GM19324 (cell line): ENCODE data around the gene TRIM66.

Experiments used
- ATAC-seq: cut with Tn5 transposase; IDR thresholded peaks from one replicate; pipeline ENCODE4 v1.9.1; 2021; ENCODE audit warnings: mild to moderate bottlenecking, moderate library complexity; ENCODE audit not compliant: unreplicated experiment, low FRiP score

The TRIM66 gene

GRCh38 chr11:8584082-8584481 is 98.4 kb downstream of the TRIM66 start:
- no peak for ATAC-seq

- no peak for ATAC-seq
Observed at GRCh38 chr11:8581300-8581699, 101.2 kb downstream of the TRIM66 start.

GRCh38 chr11:8577791-8578581 is 104.5 kb downstream of the TRIM66 start:
- ATAC-seq, result no peak

- no peak for ATAC-seq
Observed at GRCh38 chr11:8574798-8575197, 107.7 kb downstream of the TRIM66 start.

- no peak for ATAC-seq
Observed at GRCh38 chr11:8573777-8574176, 108.7 kb downstream of the TRIM66 start.

GRCh38 chr11:8567602-8568198 is 114.8 kb downstream of the TRIM66 start:
- ATAC-seq, result no peak

- no peak for ATAC-seq
Observed at GRCh38 chr11:8566613-8567210, 115.8 kb downstream of the TRIM66 start.

GRCh38 chr11:8564526-8564925 is 117.9 kb downstream of the TRIM66 start:
- no peak for ATAC-seq
